CD4-positive, alpha-beta T cell (primary cell): Measurements from ENCODE around the gene INTS11. TPM values are rescaled to one million over a fixed set of nuclear protein-coding genes. Genes with fewer than 3 reads are reported as not detected.

Experiments
- ATAC-seq: fragments of 200-7000 bp; cut with Tn5 transposase; one replicate; pipeline ENCODE4 v1.10.0; 2022; ENCODE audit warnings: mild to moderate bottlenecking; ENCODE audit not compliant: poor library complexity
- CTCF ChIA-PET: fragments of 350-600 bp; sonication (Branson Sonifier 250); formaldehyde crosslinking; loops from one replicate; lab custom pipeline; 2021; ENCODE audit warnings: antibody characterized with exemption, inconsistent platforms; lab: Charles Lee
- POLR2A ChIA-PET: fragments of 350-600 bp; sonication (Branson Sonifier 250); formaldehyde crosslinking; loops from one replicate; lab custom pipeline; 2021; ENCODE audit warnings: antibody characterized with exemption, inconsistent platforms; lab: Charles Lee
- DNase-seq, 14 experiments: peaks; one replicate each; pipeline ENCODE4 v3.0.0-alpha.2; 2013 to 2020; ENCODE audit warnings: mixed read lengths in 2 of 14
- H3K27ac ChIP-seq, 2 donors: one replicate each; pipeline versions ENCODE4 v1.5.1 to v1.7.0; 2013; ENCODE audit warnings: low read length in 2 of 2, low read depth in 1 of 2, mild to moderate bottlenecking in 1 of 2
- H3K27me3 ChIP-seq, 2 experiments: 1 replicate in 1 of 2; 2 replicates in 1 of 2; pipeline versions ENCODE4 v1.6.1 to v1.7.0; 2013; ENCODE audit warnings: low read length in 2 of 2, control low read depth in 1 of 2, mild to moderate bottlenecking in 1 of 2, moderate library complexity in 1 of 2; ENCODE audit not compliant: insufficient read depth in 2 of 2, control insufficient read depth in 1 of 2
- H3K36me3 ChIP-seq: one replicate; pipeline ENCODE4 v1.6.1; 2013; ENCODE audit warnings: low read length, control low read depth; ENCODE audit not compliant: insufficient read depth
- H3K4me1 ChIP-seq: one replicate; pipeline ENCODE4 v1.6.1; 2013; ENCODE audit warnings: low read length, control low read depth; ENCODE audit not compliant: insufficient read depth
- H3K4me3 ChIP-seq: one replicate; pipeline ENCODE4 v1.5.1; 2013; ENCODE audit warnings: mild to moderate bottlenecking, low read length, moderate library complexity
- H3K9me3 ChIP-seq, 2 experiments: 1 replicate in 1 of 2; 2 replicates in 1 of 2; pipeline versions ENCODE4 v1.6.1 to v1.7.0; 2013; ENCODE audit warnings: low read length in 2 of 2, mild to moderate bottlenecking in 2 of 2, control low read depth in 1 of 2, moderate library complexity in 1 of 2; ENCODE audit not compliant: control insufficient read depth in 1 of 2, insufficient read depth in 1 of 2
- H3K27ac Mint-ChIP-seq: one replicate; pipeline ENCODE4 v1.8.0; 2020; ENCODE audit warnings: mixed read lengths
- H3K27me3 Mint-ChIP-seq: one replicate; pipeline ENCODE4 v1.8.0; 2021; ENCODE audit warnings: mixed read lengths
- H3K36me3 Mint-ChIP-seq: one replicate; pipeline ENCODE4 v1.8.0; 2021; ENCODE audit warnings: low read depth, mixed read lengths
- H3K4me1 Mint-ChIP-seq: one replicate; pipeline ENCODE4 v1.8.0; 2021; ENCODE audit warnings: low read depth, mixed read lengths
- H3K4me3 Mint-ChIP-seq: one replicate; pipeline ENCODE4 v1.8.0; 2020; ENCODE audit warnings: mild to moderate bottlenecking, mixed read lengths
- H3K9me3 Mint-ChIP-seq: one replicate; pipeline ENCODE4 v1.8.0; 2020; ENCODE audit warnings: mixed read lengths
- CTCF ChIP-seq: fragments of 200-600 bp; IDR thresholded peaks from one replicate; pipeline ENCODE4 v1.8.0; 2022; ENCODE audit warnings: antibody characterized with exemption, mild to moderate bottlenecking
- intact Hi-C, 2 experiments: fragments of 100-400 bp; cut with DNase I in 1 of 2; cut with micrococcal nuclease in 1 of 2; formaldehyde crosslinking; loops; one replicate each; pipeline versions ENCODE4 v1.15.1 to v1.9.0; 2023 to 2025; cut with DNase I, micrococcal nuclease
- total RNA-seq, 174 experiments: library from RNA in 2 of 174; stranded (reverse) in 2 of 174; gene quantifications; one replicate each; pipeline ENCODE4 v1.2.3 and lab custom pipeline; 2021 to 2026

Gene INTS11
- total RNA-seq, 2 experiments from 2014 or later = 130 to 137 TPM

GRCh38 chr1:1322952-1323351 is 1.5 kb downstream of the INTS11 start:
- Mint-ChIP-seq H3K4me1 (peaks cover 28% of the 10 kb centered on the region), H3K27me3 (no peaks in the 10 kb centered on the region), H3K4me3 (peak overlapping the region; percentile 93), H3K27ac (peak overlapping the region; percentile 81), H3K9me3 (no peaks in the 10 kb centered on the region), H3K36me3 (peaks cover 24% of the 10 kb centered on the region)
- no peaks in the 10 kb centered on the region for H3K27me3 ChIP-seq
- intact Hi-C loops = no loop called here
- CTCF ChIA-PET = no interaction called here
- DNase-seq (no peak), ATAC-seq (no peak)
- no peak overlapping the region for H3K27ac ChIP-seq
- H3K4me3 ChIP-seq = no peak overlapping the region
- POLR2A ChIA-PET = no interaction called here
- peaks cover 56% of the 10 kb centered on the region for H3K4me1 ChIP-seq
- H3K9me3 ChIP-seq = peaks cover 0 to 4% of the 10 kb centered on the region in 2 experiments
- no peak for TF ChIP-seq CTCF
- peaks cover 44% of the 10 kb centered on the region for H3K36me3 ChIP-seq

GRCh38 chr1:1322418-1322817 is 2.0 kb downstream of the INTS11 start:
- Histone ChIP-seq H3K36me3 (peaks cover 41% of the 10 kb centered on the region), H3K4me3 (no peak overlapping the region), H3K9me3 (peaks cover 0 to 4% of the 10 kb centered on the region in 2 experiments), H3K27me3 (no peaks in the 10 kb centered on the region), H3K27ac (no peak overlapping the region), H3K4me1 (peaks cover 56% of the 10 kb centered on the region)
- Mint-ChIP-seq H3K9me3 (no peaks in the 10 kb centered on the region), H3K4me1 (peaks cover 28% of the 10 kb centered on the region), H3K36me3 (peaks cover 28% of the 10 kb centered on the region), H3K27me3 (no peaks in the 10 kb centered on the region), H3K27ac (no peak overlapping the region), H3K4me3 (peak overlapping the region; percentile 84)
- CTCF ChIA-PET = no interaction called here
- ATAC-seq (no peak), DNase-seq (no peak)
- POLR2A ChIA-PET = no interaction called here
- no peak for TF ChIP-seq CTCF
- intact Hi-C loops = no loop called here

- no peak overlapping the region for H3K27ac ChIP-seq
- ChIA-PET POLR2A (no interaction called here), CTCF (no interaction called here)
- no peak for TF ChIP-seq CTCF
- peaks cover 42% of the 10 kb centered on the region for H3K36me3 ChIP-seq
- Mint-ChIP-seq H3K9me3 (no peaks in the 10 kb centered on the region), H3K4me1 (peaks cover 28% of the 10 kb centered on the region), H3K27ac (peak overlapping the region; percentile 36), H3K36me3 (peaks cover 32% of the 10 kb centered on the region), H3K27me3 (no peaks in the 10 kb centered on the region), H3K4me3 (peak overlapping the region; percentile 56)
- H3K4me3 ChIP-seq = no peak overlapping the region
- H3K27me3 ChIP-seq = no peaks in the 10 kb centered on the region
- DNase-seq (no peak), ATAC-seq (no peak)
- peaks cover 0 to 4% of the 10 kb centered on the region in 2 experiments for H3K9me3 ChIP-seq
- H3K4me1 ChIP-seq = peaks cover 50% of the 10 kb centered on the region
- intact Hi-C loops = no loop called here
These were observed 3.0 kb downstream of the INTS11 start for GRCh38 chr1:1321477-1321876.
